ENCODE measurements around the gene EPHB6. TPM values are rescaled to one million over a fixed set of nuclear protein-coding genes. Genes with fewer than 3 reads are reported as not detected.

The EPHB6 gene
- total RNA-seq, 1 donor from 2014 or later = 15.7 TPM

GRCh38 chr7:142873871-142874270, 19.0 kb downstream of the EPHB6 start:
- intact Hi-C loops (cut with DNase I) = no loop called here
- ATAC-seq (no peak), DNase-seq (ENCODE audit: low spot score) (no peak)

- DNase-seq (ENCODE audit: low spot score) (no peak), ATAC-seq (no peak)
- intact Hi-C loops (cut with DNase I) = no loop called here
Measured at GRCh38 chr7:142874409-142874808, 19.5 kb downstream of the EPHB6 start.

- DNase-seq (ENCODE audit: low spot score) (no peak), ATAC-seq (no peak)
- intact Hi-C loops (cut with DNase I) = no loop called here
Measured at GRCh38 chr7:142874837-142875236, 20.0 kb downstream of the EPHB6 start.

GRCh38 chr7:142875456-142875855, 20.6 kb downstream of the EPHB6 start:
- intact Hi-C loops (cut with DNase I) = no loop called here
- ATAC-seq (no peak), DNase-seq (ENCODE audit: low spot score) (no peak)

- intact Hi-C loops (cut with DNase I) = no loop called here
- ATAC-seq (no peak), DNase-seq (ENCODE audit: low spot score) (no peak)
Measured at GRCh38 chr7:142876236-142876960, 21.5 kb downstream of the EPHB6 start.

GRCh38 chr7:142876991-142877910, 22.4 kb downstream of the EPHB6 start:
- intact Hi-C loops (cut with DNase I) = no loop called here
- no peak for ATAC-seq
- no peak for DNase-seq (ENCODE audit: low spot score)

GRCh38 chr7:142878315-142878714, 23.4 kb downstream of the EPHB6 start:
- DNase-seq (ENCODE audit: low spot score) (no peak), ATAC-seq (no peak)
- intact Hi-C loops (cut with DNase I) = no loop called here

- no peak for ATAC-seq
- intact Hi-C loops (cut with DNase I) = no loop called here
Measured at GRCh38 chr7:142879060-142879459, 24.2 kb downstream of the EPHB6 start.

GRCh38 chr7:142880876-142881505, 26.1 kb downstream of the EPHB6 start:
- no peak for DNase-seq (ENCODE audit: low spot score)
- intact Hi-C loops (cut with DNase I) = no loop called here
- no peak for ATAC-seq

More at GRCh38 chr7:142879060-142879459, 24.2 kb downstream of the EPHB6 start:
- DNase-seq (ENCODE audit: low spot score) = no peak

GRCh38 chr7:142881586-142882337, 26.9 kb downstream of the EPHB6 start:
- intact Hi-C loops (cut with DNase I) = no loop called here
- ATAC-seq (no peak), DNase-seq (ENCODE audit: low spot score) (no peak)

- no peak for ATAC-seq
- intact Hi-C loops (cut with DNase I) = no loop called here
- no peak for DNase-seq (ENCODE audit: low spot score)
Measured at GRCh38 chr7:142882338-142882678, 27.4 kb downstream of the EPHB6 start.

- DNase-seq (ENCODE audit: low spot score) (no peak), ATAC-seq (no peak)
- intact Hi-C loops (cut with DNase I) = no loop called here
Measured at GRCh38 chr7:142883145-142883544, 28.3 kb downstream of the EPHB6 start.

GRCh38 chr7:142883571-142884285, 28.9 kb downstream of the EPHB6 start:
- ATAC-seq (no peak), DNase-seq (ENCODE audit: low spot score) (no peak)
- intact Hi-C loops (cut with DNase I) = no loop called here

- DNase-seq (ENCODE audit: low spot score) (no peak), ATAC-seq (no peak)
- intact Hi-C loops (cut with DNase I) = no loop called here
Measured at GRCh38 chr7:142884286-142884640, 29.4 kb downstream of the EPHB6 start.

GRCh38 chr7:142885311-142886230, 30.7 kb downstream of the EPHB6 start, which contains the start of gene TRPV6:
Gene TRPV6, minus strand, starts transcription at chr7:142885745.
- intact Hi-C loops (cut with DNase I) = no loop called here
- no peak for DNase-seq (ENCODE audit: low spot score)
- no peak for ATAC-seq

GRCh38 chr7:142886866-142887265, 32.0 kb downstream of the EPHB6 start:
- DNase-seq (ENCODE audit: low spot score) (no peak), ATAC-seq (no peak)
- intact Hi-C loops (cut with DNase I) = no loop called here

GRCh38 chr7:142887282-142888015, 32.6 kb downstream of the EPHB6 start:
- intact Hi-C loops (cut with DNase I) = no loop called here
- no peak for ATAC-seq
- no peak for DNase-seq (ENCODE audit: low spot score)

Measured in sciatic nerve (tissue), 2 donors.